ENCODE results near the gene NELFE. TPM values are rescaled to one million over a fixed set of nuclear protein-coding genes. Genes with fewer than 3 reads are reported as not detected.
"Not testable (repeated sequence)": the region's sequence is repeated elsewhere in the genome, so short reads cannot be mapped to it uniquely, and the experiment has no call there.

The NELFE gene
- total RNA-seq, 2 donors from 2014 or later: 90.3 to 132 TPM

DNA sequence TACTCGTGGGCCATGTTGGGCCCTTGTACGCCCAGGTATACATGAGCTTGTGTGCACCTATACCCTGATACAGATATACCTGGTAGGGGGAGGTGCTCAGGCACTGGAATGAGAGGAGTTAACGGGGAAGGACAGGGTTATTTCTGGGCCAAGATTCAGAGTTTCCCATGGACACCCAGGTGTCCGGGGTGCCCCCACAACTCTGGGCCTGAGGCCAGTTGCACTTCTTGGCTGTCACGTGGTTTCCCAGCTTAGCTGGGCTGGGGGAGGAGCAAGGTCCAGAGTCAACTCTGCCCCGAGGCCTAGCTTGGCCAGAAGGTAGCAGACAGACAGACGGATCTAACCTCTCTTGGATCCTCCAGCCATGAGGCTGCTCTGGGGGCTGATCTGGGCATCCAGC is 23.0 kb upstream of the NELFE start, which contains the start of gene C4A:
Gene C4A (plus strand): TSS at position 314 of the 400 bp plus-strand sequence. CDS start 51 bp downstream, at position 365.
- not testable (repeated sequence) for H3K9me3 ChIP-seq (ENCODE audit: control insufficient read depth, low read length); H3K9me3 Mint-ChIP-seq; H3K4me3 Mint-ChIP-seq; H3K4me3 ChIP-seq (ENCODE audit: low read length); H3K27me3 Mint-ChIP-seq (ENCODE audit: insufficient read depth); H3K4me1 ChIP-seq (ENCODE audit: control insufficient read depth, insufficient read depth, low read length); H3K27ac ChIP-seq (ENCODE audit: low read depth, low read length); DNase-seq; H3K9ac ChIP-seq (ENCODE audit: extremely low read depth, low read length, poor library complexity, severe bottlenecking); H3K27me3 ChIP-seq (ENCODE audit: control insufficient read depth, insufficient read depth, low read length, poor library complexity, severe bottlenecking); H3K27ac Mint-ChIP-seq; H3K4me1 Mint-ChIP-seq
- H3K36me3 Mint-ChIP-seq (ENCODE audit: low read depth): peaks cover 13% of the 10 kb centered on the region
- peaks cover 12% of the 10 kb centered on the region for H3K36me3 ChIP-seq (ENCODE audit: control insufficient read depth, insufficient read depth, low read length)
- WGBS, 2 experiments (ENCODE audit: insufficient coverage in 1 of 2, insufficient read length in 1 of 2): no CpG with 5 or more reads among the region's 7 CpGs

DNA sequence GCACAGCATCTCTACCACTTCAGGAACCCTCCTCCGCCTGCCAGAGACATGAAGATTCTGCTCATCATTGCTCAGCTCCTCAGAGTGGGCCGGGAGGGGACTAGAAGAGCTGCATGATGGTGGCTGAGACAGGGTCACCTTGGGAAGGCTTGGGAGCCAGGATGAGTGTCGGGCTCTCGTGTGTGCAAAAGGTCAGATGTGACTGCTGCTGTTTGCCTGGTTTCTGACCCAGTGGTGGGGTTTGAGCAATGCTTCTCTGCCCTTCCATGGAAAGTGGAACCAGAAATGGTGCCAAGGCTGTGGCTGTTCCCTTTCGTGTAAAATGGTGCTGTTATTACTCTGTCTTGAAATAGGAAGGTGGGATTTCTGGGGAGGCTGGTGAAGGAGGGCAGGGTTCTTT is 22.2 kb upstream of the NELFE start:
- DNase-seq; H3K9me3 ChIP-seq (ENCODE audit: control insufficient read depth, low read length); H3K27ac ChIP-seq (ENCODE audit: low read depth, low read length); H3K4me3 Mint-ChIP-seq; H3K4me1 Mint-ChIP-seq; H3K27me3 ChIP-seq (ENCODE audit: control insufficient read depth, insufficient read depth, low read length, poor library complexity, severe bottlenecking); H3K4me3 ChIP-seq (ENCODE audit: low read length); H3K9ac ChIP-seq (ENCODE audit: extremely low read depth, low read length, poor library complexity, severe bottlenecking); H3K4me1 ChIP-seq (ENCODE audit: control insufficient read depth, insufficient read depth, low read length); H3K27me3 Mint-ChIP-seq (ENCODE audit: insufficient read depth); H3K27ac Mint-ChIP-seq: not testable (repeated sequence)
- H3K9me3 Mint-ChIP-seq: peaks cover 13% of the 10 kb centered on the region
- WGBS, 2 experiments (ENCODE audit: insufficient coverage in 1 of 2, insufficient read length in 1 of 2): no CpG with 5 or more reads among the region's 5 CpGs
- peaks cover 12% of the 10 kb centered on the region for H3K36me3 ChIP-seq (ENCODE audit: control insufficient read depth, insufficient read depth, low read length)
- H3K36me3 Mint-ChIP-seq (ENCODE audit: low read depth): peaks cover 15% of the 10 kb centered on the region

DNA sequence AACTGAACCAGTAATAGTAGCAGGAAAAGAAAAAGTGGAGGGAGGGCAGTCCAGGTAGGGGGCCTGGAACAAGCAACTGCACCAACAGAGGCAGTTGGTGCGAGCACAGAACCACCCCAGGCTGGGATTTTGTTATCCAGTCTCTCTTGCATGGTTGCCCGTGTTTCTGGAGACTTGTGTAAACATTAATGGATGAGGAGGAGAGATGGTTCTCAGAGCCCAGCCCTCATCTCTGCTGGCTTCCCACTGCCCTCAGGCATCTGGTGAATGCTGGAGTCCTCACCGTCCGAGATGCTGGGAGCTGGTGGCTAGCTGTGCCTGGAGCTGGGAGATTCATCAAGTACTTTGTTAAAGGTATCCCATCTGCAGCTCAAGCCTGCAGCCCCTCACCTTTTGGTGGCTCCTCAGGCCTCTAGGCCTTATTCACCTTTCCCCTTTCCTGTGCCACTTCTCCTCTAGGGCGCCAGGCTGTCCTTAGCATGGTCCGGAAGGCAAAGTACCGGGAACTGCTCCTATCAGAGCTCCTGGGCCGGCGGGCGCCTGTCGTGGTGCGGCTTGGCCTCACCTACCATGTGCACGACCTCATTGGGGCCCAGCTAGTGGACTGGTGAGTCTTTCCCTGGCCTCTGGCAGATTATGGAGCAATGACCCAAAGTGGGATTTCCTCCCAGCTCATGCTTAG is 21.6 kb upstream of the NELFE start:
- H3K36me3 ChIP-seq (ENCODE audit: control insufficient read depth, insufficient read depth, low read length): peaks cover 12% of the 10 kb centered on the region
- 95 to 100% methylated on average over 1 to 11 of the region's 13 CpGs for WGBS, 2 experiments (ENCODE audit: insufficient coverage in 1 of 2, insufficient read length in 1 of 2)
- H3K27ac ChIP-seq (ENCODE audit: low read depth, low read length); H3K27ac Mint-ChIP-seq; H3K27me3 Mint-ChIP-seq (ENCODE audit: insufficient read depth); DNase-seq; H3K9ac ChIP-seq (ENCODE audit: extremely low read depth, low read length, poor library complexity, severe bottlenecking); H3K9me3 ChIP-seq (ENCODE audit: control insufficient read depth, low read length); H3K4me3 ChIP-seq (ENCODE audit: low read length); H3K27me3 ChIP-seq (ENCODE audit: control insufficient read depth, insufficient read depth, low read length, poor library complexity, severe bottlenecking); H3K4me1 Mint-ChIP-seq; H3K4me3 Mint-ChIP-seq; H3K4me1 ChIP-seq (ENCODE audit: control insufficient read depth, insufficient read depth, low read length): not testable (repeated sequence)
- Mint-ChIP-seq H3K36me3 (ENCODE audit: low read depth) (peaks cover 18% of the 10 kb centered on the region), H3K9me3 (peaks cover 16% of the 10 kb centered on the region)

DNA sequence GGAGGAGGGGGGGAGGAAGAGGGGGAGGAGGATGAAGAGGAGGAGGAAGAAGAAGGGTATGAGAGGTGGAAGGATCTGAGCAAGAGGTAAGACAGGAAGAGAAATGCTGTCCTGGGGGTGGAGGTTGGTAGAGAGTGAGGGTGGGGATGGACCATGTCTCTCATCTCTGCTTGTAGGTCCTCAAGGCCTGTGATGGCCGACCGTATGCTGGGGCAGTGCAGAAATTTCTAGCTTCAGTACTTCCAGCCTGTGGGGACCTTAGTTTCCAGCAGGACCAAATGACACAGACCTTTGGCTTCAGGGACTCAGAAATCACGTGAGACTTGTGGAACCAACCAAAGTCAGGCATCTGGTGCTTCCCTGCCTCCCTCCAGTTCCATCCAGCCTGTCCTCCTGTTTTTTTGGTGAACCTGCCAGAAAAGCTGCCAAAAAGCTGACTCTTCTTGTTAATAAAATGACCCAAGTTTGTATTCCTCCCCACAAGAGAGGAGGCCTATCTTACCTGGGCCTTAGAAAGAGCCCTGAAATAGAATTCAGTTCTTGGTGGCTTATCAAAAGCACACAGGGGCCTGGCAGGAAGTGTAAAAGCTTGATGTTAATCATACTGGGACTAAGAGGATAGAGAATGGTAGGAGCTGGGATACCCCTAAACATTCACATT is 20.6 kb upstream of the NELFE start:
- Histone ChIP-seq H3K9me3 (ENCODE audit: control insufficient read depth, low read length) (peaks cover 11% of the 10 kb centered on the region), H3K9ac (ENCODE audit: extremely low read depth, low read length, poor library complexity, severe bottlenecking) (no peak overlapping the region), H3K36me3 (ENCODE audit: control insufficient read depth, insufficient read depth, low read length) (peaks cover 12% of the 10 kb centered on the region), H3K27ac (ENCODE audit: low read depth, low read length) (no peak overlapping the region), H3K4me1 (ENCODE audit: control insufficient read depth, insufficient read depth, low read length) (no peaks in the 10 kb centered on the region), H3K27me3 (ENCODE audit: control insufficient read depth, insufficient read depth, low read length, poor library complexity, severe bottlenecking) (no peaks in the 10 kb centered on the region), H3K4me3 (ENCODE audit: low read length) (no peak overlapping the region)
- TF ChIP-seq, protein P1, sequence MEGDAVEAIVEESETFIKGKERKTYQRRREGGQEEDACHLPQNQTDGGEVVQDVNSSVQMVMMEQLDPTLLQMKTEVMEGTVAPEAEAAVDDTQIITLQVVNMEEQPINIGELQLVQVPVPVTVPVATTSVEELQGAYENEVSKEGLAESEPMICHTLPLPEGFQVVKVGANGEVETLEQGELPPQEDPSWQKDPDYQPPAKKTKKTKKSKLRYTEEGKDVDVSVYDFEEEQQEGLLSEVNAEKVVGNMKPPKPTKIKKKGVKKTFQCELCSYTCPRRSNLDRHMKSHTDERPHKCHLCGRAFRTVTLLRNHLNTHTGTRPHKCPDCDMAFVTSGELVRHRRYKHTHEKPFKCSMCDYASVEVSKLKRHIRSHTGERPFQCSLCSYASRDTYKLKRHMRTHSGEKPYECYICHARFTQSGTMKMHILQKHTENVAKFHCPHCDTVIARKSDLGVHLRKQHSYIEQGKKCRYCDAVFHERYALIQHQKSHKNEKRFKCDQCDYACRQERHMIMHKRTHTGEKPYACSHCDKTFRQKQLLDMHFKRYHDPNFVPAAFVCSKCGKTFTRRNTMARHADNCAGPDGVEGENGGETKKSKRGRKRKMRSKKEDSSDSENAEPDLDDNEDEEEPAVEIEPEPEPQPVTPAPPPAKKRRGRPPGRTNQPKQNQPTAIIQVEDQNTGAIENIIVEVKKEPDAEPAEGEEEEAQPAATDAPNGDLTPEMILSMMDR (conservative IDR thresholded peaks at IDR 0.05): no peak
- Mint-ChIP-seq H3K27me3 (ENCODE audit: insufficient read depth) (no peaks in the 10 kb centered on the region), H3K9me3 (peaks cover 25% of the 10 kb centered on the region), H3K36me3 (ENCODE audit: low read depth) (peaks cover 27% of the 10 kb centered on the region), H3K4me3 (no peak overlapping the region), H3K27ac (no peak overlapping the region), H3K4me1 (no peaks in the 10 kb centered on the region)
- no peak for DNase-seq
- WGBS, 2 experiments (ENCODE audit: insufficient coverage in 1 of 2, insufficient read length in 1 of 2): 91 to 97% methylated on average over 3 of the region's 3 CpGs
